H1 (cell line): Measurements from ENCODE around the gene SSRP1. TPM values are rescaled to one million over a fixed set of nuclear protein-coding genes. Genes with fewer than 3 reads are reported as not detected.

Experiments
- BCL11A ChIP-seq, 2 experiments: IDR thresholded peaks; one replicate each; pipeline ENCODE4 v1.6.1; 2011; ENCODE audit warnings: low read depth in 2 of 2, low read length in 2 of 2, mild to moderate bottlenecking in 2 of 2
- CEBPB ChIP-seq: IDR thresholded peaks from 2 replicates; pipeline ENCODE4 v1.6.1; 2012; ENCODE audit warnings: low read depth, low read length
- EGR1 ChIP-seq: IDR thresholded peaks from 2 replicates; pipeline ENCODE4 v1.6.1; 2011; ENCODE audit warnings: low read depth, low read length, borderline replicate concordance
- EP300 ChIP-seq, 2 experiments: IDR thresholded peaks; 1 replicate in 1 of 2; 2 replicates in 1 of 2; pipeline ENCODE4 v1.6.1; 2011 to 2012; ENCODE audit warnings: low read depth in 2 of 2, low read length in 2 of 2, mild to moderate bottlenecking in 2 of 2, borderline replicate concordance in 1 of 2, inconsistent platforms in 1 of 2, moderate library complexity in 1 of 2
- EZH2 ChIP-seq: fragments of 200-600 bp; sonication (generic); IDR thresholded peaks from 2 replicates; pipeline ENCODE4 v1.7.1; 2012; ENCODE audit warnings: low read depth, mild to moderate bottlenecking, moderate library complexity, low read length, inconsistent platforms; ENCODE audit not compliant: severe bottlenecking
- KDM4A ChIP-seq: IDR thresholded peaks from one replicate; pipeline ENCODE4 v1.7.1; 2012; ENCODE audit warnings: low read depth, mild to moderate bottlenecking, moderate library complexity, low read length, inconsistent platforms; ENCODE audit not compliant: severe bottlenecking
- SIX5 ChIP-seq: IDR thresholded peaks from 2 replicates; pipeline ENCODE4 v1.6.1; 2011; ENCODE audit warnings: mild to moderate bottlenecking, low read depth, low read length
- polyA plus RNA-seq, 7 experiments: library from polyadenylated mRNA; depleted of rRNA in 3 of 7; stranded (reverse) in 5 of 7; unstranded in 2 of 7; fragments of >200 nt in 5 of 7; fragments of 200-250 nt in 2 of 7; gene quantifications; 1 replicate in 5 of 7; 2 replicates in 1 of 7; 4 replicates in 1 of 7; pipeline versions ENCODE4 v1.2.1 to v1.2.3, GENCODE V29; 2011 to 2013; ENCODE audit warnings: missing spikeins in 2 of 7, mixed read lengths in 2 of 7
- total RNA-seq: library from RNA; stranded (reverse); fragmentation: NEBNext Ultra II Directional; extraction: Animal tissue kit (Norgen Biotek cat#: 25700); gene quantifications from 2 replicates; pipeline ENCODE4 v1.2.1, GENCODE V29; 2021
- TF ChIP-seq, protein P1 (sequence below), 3 experiments: IDR thresholded peaks; 1 replicate in 2 of 3; 2 replicates in 1 of 3; pipeline versions ENCODE4 v1.5.1 to v1.6.1; 2011; ENCODE audit warnings: low read length in 3 of 3, mild to moderate bottlenecking in 3 of 3, inconsistent platforms in 2 of 3, low read depth in 1 of 3, moderate library complexity in 1 of 3; ENCODE audit not compliant: insufficient read depth in 1 of 3; ENCODE audit errors: control extremely low read depth in 1 of 3
- TF ChIP-seq, protein P2 (sequence below): IDR thresholded peaks from 2 replicates; pipeline ENCODE4 v1.6.1; 2012; ENCODE audit warnings: inconsistent platforms
- TF ChIP-seq, protein P3 (sequence below): IDR thresholded peaks from 2 replicates; pipeline ENCODE4 v1.6.1; 2012; ENCODE audit warnings: low read length, inconsistent platforms

SSRP1 gene
- total and polyA plus RNA-seq, 2 of the 8 experiments (the other 6 are each of a cell fraction or from before 2014, with no cell fraction given), result 259 to 281 TPM

DNA sequence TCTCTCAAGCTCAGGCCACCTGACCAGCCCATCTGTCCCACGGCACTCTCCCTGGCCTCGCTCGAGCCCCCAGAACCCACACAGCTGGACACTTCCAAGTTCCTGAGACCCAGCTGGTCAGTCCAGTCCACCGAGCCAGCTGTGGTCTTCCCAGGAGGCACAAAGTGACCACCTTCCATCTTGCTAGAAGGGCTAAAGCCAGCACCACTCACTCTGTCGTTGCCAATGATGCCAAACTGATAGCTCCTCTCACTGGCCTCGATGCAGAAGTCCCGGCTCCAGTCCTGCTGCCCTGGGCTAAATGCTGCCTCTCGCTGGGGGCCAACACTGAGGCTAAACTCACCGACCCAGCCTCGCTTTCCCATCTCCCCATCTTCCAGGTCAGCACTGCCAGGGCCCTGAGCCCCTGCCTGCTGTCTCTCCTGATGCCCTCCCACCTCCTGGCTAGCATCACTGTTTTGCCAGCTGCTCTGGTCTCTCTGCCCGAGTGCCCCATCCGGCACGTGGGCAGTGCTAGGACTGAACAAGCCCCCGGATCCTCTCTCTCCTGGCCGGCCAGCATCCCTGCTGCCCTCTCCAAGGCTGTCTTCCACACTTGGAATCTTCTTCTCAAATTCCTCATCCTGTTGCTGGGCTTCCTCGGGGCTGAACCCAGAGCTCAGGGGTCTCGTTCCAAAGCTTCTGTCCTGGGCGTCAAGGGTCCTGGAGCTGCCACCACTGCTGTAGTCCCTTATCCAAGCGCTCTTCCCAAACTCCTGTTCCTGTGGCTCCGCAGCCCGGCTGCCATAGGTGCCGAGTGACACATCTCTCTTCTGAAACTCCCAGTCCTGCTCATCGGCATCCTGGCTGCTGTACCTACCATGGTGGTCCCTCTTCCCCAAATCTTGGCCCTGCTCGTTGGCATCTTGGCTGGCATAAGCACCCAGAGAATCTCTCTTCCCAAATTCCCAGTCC, 26.3 kb downstream of the SSRP1 start (continued):
- TF ChIP-seq, protein P1, sequence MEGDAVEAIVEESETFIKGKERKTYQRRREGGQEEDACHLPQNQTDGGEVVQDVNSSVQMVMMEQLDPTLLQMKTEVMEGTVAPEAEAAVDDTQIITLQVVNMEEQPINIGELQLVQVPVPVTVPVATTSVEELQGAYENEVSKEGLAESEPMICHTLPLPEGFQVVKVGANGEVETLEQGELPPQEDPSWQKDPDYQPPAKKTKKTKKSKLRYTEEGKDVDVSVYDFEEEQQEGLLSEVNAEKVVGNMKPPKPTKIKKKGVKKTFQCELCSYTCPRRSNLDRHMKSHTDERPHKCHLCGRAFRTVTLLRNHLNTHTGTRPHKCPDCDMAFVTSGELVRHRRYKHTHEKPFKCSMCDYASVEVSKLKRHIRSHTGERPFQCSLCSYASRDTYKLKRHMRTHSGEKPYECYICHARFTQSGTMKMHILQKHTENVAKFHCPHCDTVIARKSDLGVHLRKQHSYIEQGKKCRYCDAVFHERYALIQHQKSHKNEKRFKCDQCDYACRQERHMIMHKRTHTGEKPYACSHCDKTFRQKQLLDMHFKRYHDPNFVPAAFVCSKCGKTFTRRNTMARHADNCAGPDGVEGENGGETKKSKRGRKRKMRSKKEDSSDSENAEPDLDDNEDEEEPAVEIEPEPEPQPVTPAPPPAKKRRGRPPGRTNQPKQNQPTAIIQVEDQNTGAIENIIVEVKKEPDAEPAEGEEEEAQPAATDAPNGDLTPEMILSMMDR (IDR thresholded peaks at IDR 0.05; ENCODE audit: control extremely low read depth in 1 of 3, insufficient read depth in 1 of 3, low read depth in 1 of 3, low read length in 3 of 3), result no peak
- no peak for TF ChIP-seq KDM4A
- TF ChIP-seq, protein P2, sequence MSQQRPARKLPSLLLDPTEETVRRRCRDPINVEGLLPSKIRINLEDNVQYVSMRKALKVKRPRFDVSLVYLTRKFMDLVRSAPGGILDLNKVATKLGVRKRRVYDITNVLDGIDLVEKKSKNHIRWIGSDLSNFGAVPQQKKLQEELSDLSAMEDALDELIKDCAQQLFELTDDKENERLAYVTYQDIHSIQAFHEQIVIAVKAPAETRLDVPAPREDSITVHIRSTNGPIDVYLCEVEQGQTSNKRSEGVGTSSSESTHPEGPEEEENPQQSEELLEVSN, result no peak
- no peak for TF ChIP-seq BCL11A (IDR thresholded peaks at IDR 0.05; ENCODE audit: low read depth in 2 of 2, low read length in 2 of 2)
- TF ChIP-seq SIX5, result no peak
- TF ChIP-seq EP300 (IDR thresholded peaks at IDR 0.05; ENCODE audit: borderline replicate concordance in 1 of 2, low read depth in 2 of 2, low read length in 2 of 2), result no peak
- no peak for TF ChIP-seq EZH2
- TF ChIP-seq, protein P3, sequence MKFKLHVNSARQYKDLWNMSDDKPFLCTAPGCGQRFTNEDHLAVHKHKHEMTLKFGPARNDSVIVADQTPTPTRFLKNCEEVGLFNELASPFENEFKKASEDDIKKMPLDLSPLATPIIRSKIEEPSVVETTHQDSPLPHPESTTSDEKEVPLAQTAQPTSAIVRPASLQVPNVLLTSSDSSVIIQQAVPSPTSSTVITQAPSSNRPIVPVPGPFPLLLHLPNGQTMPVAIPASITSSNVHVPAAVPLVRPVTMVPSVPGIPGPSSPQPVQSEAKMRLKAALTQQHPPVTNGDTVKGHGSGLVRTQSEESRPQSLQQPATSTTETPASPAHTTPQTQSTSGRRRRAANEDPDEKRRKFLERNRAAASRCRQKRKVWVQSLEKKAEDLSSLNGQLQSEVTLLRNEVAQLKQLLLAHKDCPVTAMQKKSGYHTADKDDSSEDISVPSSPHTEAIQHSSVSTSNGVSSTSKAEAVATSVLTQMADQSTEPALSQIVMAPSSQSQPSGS, result no peak
- TF ChIP-seq CEBPB, result no peak
- TF ChIP-seq EGR1, result no peak
